ENCODE data around the gene PTGFRN. TPM values are rescaled to one million over a fixed set of nuclear protein-coding genes. Genes with fewer than 3 reads are reported as not detected.

The PTGFRN gene
- total RNA-seq, 1 donor, result 40.2 TPM

GRCh38 chr1:117011334-117011733 is 101.6 kb downstream of the PTGFRN start:
- no peaks in the 10 kb centered on the region for H4K20me1 ChIP-seq (ENCODE audit: insufficient read depth, low read length)
- H3K4me2 ChIP-seq (ENCODE audit: insufficient read depth, low read length), result no peak overlapping the region
- no peak overlapping the region for H3K4me3 ChIP-seq (ENCODE audit: insufficient read depth, low read length)
- H3K36me3 ChIP-seq (ENCODE audit: insufficient read depth, low read length), result no peaks in the 10 kb centered on the region
- no peaks in the 10 kb centered on the region for H3K27me3 ChIP-seq (ENCODE audit: insufficient read depth, low read length)
- H3K9me3 ChIP-seq (ENCODE audit: low read depth, low read length), result no peaks in the 10 kb centered on the region
- DNase-seq (ENCODE audit: insufficient read length, low spot score, missing footprints), result no peak
- H3K79me2 ChIP-seq (ENCODE audit: insufficient read depth, low read length), result no peaks in the 10 kb centered on the region
- H3K27ac ChIP-seq (ENCODE audit: low read depth, low read length), result no peak overlapping the region
- no peak overlapping the region for H2AFZ ChIP-seq (ENCODE audit: low read length)
- TF ChIP-seq, protein P1, sequence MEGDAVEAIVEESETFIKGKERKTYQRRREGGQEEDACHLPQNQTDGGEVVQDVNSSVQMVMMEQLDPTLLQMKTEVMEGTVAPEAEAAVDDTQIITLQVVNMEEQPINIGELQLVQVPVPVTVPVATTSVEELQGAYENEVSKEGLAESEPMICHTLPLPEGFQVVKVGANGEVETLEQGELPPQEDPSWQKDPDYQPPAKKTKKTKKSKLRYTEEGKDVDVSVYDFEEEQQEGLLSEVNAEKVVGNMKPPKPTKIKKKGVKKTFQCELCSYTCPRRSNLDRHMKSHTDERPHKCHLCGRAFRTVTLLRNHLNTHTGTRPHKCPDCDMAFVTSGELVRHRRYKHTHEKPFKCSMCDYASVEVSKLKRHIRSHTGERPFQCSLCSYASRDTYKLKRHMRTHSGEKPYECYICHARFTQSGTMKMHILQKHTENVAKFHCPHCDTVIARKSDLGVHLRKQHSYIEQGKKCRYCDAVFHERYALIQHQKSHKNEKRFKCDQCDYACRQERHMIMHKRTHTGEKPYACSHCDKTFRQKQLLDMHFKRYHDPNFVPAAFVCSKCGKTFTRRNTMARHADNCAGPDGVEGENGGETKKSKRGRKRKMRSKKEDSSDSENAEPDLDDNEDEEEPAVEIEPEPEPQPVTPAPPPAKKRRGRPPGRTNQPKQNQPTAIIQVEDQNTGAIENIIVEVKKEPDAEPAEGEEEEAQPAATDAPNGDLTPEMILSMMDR (IDR thresholded peaks at IDR 0.05; ENCODE audit: extremely low read depth, low read depth, low read length), result no peak
- H3K4me1 ChIP-seq (ENCODE audit: insufficient read depth, low read length), result peaks cover 4% of the 10 kb centered on the region

DNA sequence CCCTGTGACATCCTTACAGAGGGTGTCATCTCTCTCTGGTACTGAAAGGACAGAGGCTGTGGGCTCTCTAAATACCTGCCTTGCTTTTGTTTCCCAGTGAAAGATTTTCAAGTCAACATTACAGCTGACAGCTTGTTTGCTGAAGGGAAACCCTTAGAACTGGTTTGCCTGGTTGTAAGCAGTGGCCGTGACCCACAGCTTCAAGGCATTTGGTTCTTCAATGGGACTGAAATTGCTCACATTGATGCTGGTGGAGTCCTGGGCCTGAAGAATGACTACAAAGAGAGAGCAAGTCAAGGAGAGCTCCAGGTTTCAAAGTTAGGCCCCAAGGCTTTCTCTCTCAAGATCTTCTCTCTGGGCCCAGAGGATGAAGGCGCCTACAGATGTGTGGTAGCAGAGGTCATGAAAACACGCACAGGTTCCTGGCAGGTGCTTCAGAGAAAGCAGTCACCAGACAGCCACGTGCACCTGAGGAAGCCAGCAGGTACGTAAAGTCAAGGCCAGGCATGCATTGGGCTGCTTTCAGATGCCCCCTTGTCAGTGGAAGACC is 103.7 kb downstream of the PTGFRN start:
- H3K27me3 ChIP-seq (ENCODE audit: insufficient read depth, low read length), result no peaks in the 10 kb centered on the region
- TF ChIP-seq, protein P1 (IDR thresholded peaks at IDR 0.05; ENCODE audit: extremely low read depth, low read depth, low read length), result no peak
- H2AFZ ChIP-seq (ENCODE audit: low read length), result no peak overlapping the region
- H3K79me2 ChIP-seq (ENCODE audit: insufficient read depth, low read length), result no peaks in the 10 kb centered on the region
- H3K4me2 ChIP-seq (ENCODE audit: insufficient read depth, low read length), result no peak overlapping the region
- no peaks in the 10 kb centered on the region for H4K20me1 ChIP-seq (ENCODE audit: insufficient read depth, low read length)
- H3K4me3 ChIP-seq (ENCODE audit: insufficient read depth, low read length), result no peak overlapping the region
- H3K4me1 ChIP-seq (ENCODE audit: insufficient read depth, low read length), result peaks cover 4% of the 10 kb centered on the region
- DNase-seq (ENCODE audit: insufficient read length, low spot score, missing footprints), result no peak
- H3K36me3 ChIP-seq (ENCODE audit: insufficient read depth, low read length), result no peaks in the 10 kb centered on the region
- H3K9me3 ChIP-seq (ENCODE audit: low read depth, low read length), result no peaks in the 10 kb centered on the region
- H3K27ac ChIP-seq (ENCODE audit: low read depth, low read length), result no peak overlapping the region

DNA sequence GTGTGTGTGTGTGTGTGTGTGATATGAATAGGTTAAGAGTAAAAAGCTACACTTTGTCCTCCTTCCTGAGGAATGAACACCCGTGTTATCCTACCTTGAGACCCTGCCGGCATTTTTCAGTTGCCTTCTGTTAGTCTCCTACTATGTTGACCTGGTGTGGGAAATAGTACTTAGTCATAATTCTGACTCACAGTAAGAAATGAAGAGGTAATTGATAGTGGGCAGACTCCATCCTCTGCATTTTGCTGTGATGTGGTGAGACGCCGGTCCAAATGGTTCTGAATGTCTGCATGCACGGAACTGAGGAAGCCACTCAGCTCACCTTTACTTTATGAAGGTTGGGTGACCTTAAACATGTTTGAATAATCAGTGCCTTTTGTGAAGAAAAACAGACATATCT is 104.5 kb downstream of the PTGFRN start:
- DNase-seq (ENCODE audit: insufficient read length, low spot score, missing footprints), result no peak
- Histone ChIP-seq H3K27ac (ENCODE audit: low read depth, low read length) (no peak overlapping the region), H2AFZ (ENCODE audit: low read length) (no peak overlapping the region), H3K79me2 (ENCODE audit: insufficient read depth, low read length) (no peaks in the 10 kb centered on the region), H3K27me3 (ENCODE audit: insufficient read depth, low read length) (no peaks in the 10 kb centered on the region), H3K4me2 (ENCODE audit: insufficient read depth, low read length) (no peak overlapping the region), H4K20me1 (ENCODE audit: insufficient read depth, low read length) (no peaks in the 10 kb centered on the region), H3K4me1 (ENCODE audit: insufficient read depth, low read length) (peaks cover 4% of the 10 kb centered on the region), H3K9me3 (ENCODE audit: low read depth, low read length) (no peaks in the 10 kb centered on the region), H3K36me3 (ENCODE audit: insufficient read depth, low read length) (no peaks in the 10 kb centered on the region), H3K4me3 (ENCODE audit: insufficient read depth, low read length) (no peak overlapping the region)
- TF ChIP-seq, protein P1 (IDR thresholded peaks at IDR 0.05; ENCODE audit: extremely low read depth, low read depth, low read length), result no peak

GRCh38 chr1:117015724-117016123 is 106.0 kb downstream of the PTGFRN start:
- H3K36me3 ChIP-seq (ENCODE audit: insufficient read depth, low read length), result no peaks in the 10 kb centered on the region
- no peaks in the 10 kb centered on the region for H4K20me1 ChIP-seq (ENCODE audit: insufficient read depth, low read length)
- no peak for DNase-seq (ENCODE audit: insufficient read length, low spot score, missing footprints)
- TF ChIP-seq, protein P1 (IDR thresholded peaks at IDR 0.05; ENCODE audit: extremely low read depth, low read depth, low read length), result no peak
- peaks cover 4% of the 10 kb centered on the region for H3K4me1 ChIP-seq (ENCODE audit: insufficient read depth, low read length)
- H2AFZ ChIP-seq (ENCODE audit: low read length), result no peak overlapping the region
- H3K4me2 ChIP-seq (ENCODE audit: insufficient read depth, low read length), result no peak overlapping the region
- no peaks in the 10 kb centered on the region for H3K79me2 ChIP-seq (ENCODE audit: insufficient read depth, low read length)
- H3K9me3 ChIP-seq (ENCODE audit: low read depth, low read length), result no peaks in the 10 kb centered on the region
- no peak overlapping the region for H3K27ac ChIP-seq (ENCODE audit: low read depth, low read length)
- no peak overlapping the region for H3K4me3 ChIP-seq (ENCODE audit: insufficient read depth, low read length)
- no peaks in the 10 kb centered on the region for H3K27me3 ChIP-seq (ENCODE audit: insufficient read depth, low read length)

All from osteoblast (primary cell).